Tibial nerve (tissue), 4 donors: ENCODE measurements around the gene SATB1. TPM values are rescaled to one million over a fixed set of nuclear protein-coding genes. Genes with fewer than 3 reads are reported as not detected.

ENCODE experiments used
- DNase-seq, 2 donors: peaks; one replicate each; pipeline ENCODE4 v3.0.0-alpha.2; 2019; ENCODE audit warnings: low spot score in 2 of 2
- H3K27ac ChIP-seq, 4 donors: fragments of 200-600 bp; sonication (generic) in 3 of 4; one replicate each; pipeline ENCODE4 v1.5.1; 2017 to 2019; ENCODE audit warnings: mild to moderate bottlenecking in 1 of 4
- H3K27me3 ChIP-seq, 2 donors: fragments of 200-600 bp; sonication (generic) in 1 of 2; one replicate each; pipeline versions ENCODE4 v1.5.1 to v1.6.0; 2017 to 2019
- H3K36me3 ChIP-seq, 3 donors: fragments of 200-600 bp; sonication (generic); one replicate each; pipeline ENCODE4 v1.5.1; 2018 to 2019
- H3K4me1 ChIP-seq, 4 donors: fragments of 200-600 bp; sonication (generic) in 3 of 4; one replicate each; pipeline ENCODE4 v1.5.1; 2017 to 2019
- H3K4me3 ChIP-seq, 4 donors: fragments of 200-600 bp; sonication (generic) in 3 of 4; one replicate each; pipeline ENCODE4 v1.5.1; 2017 to 2019; ENCODE audit warnings: mild to moderate bottlenecking in 1 of 4, moderate library complexity in 1 of 4
- H3K9me3 ChIP-seq, 4 donors: fragments of 200-600 bp; sonication (generic) in 3 of 4; one replicate each; pipeline ENCODE4 v1.5.1; 2017 to 2019
- CTCF ChIP-seq, 5 experiments: fragments of 200-600 bp in 3 of 5; fragments of 450-650 bp in 2 of 5; sonication (generic) in 3 of 5; IDR thresholded peaks; one replicate each; pipeline ENCODE4 v1.5.1; 2016 to 2019; ENCODE audit warnings: antibody characterized with exemption in 5 of 5, mild to moderate bottlenecking in 3 of 5, moderate library complexity in 2 of 5
- EP300 ChIP-seq, 2 donors: sonication (generic); formaldehyde crosslinking; IDR thresholded peaks; one replicate each; pipeline ENCODE4 v1.6.1; 2017; ENCODE audit warnings: antibody characterized with exemption in 2 of 2, mild to moderate bottlenecking in 1 of 2
- POLR2A ChIP-seq, 2 donors: fragments of 450-650 bp; IDR thresholded peaks; one replicate each; pipeline ENCODE4 v1.6.1; 2017; ENCODE audit warnings: antibody characterized with exemption in 2 of 2, mild to moderate bottlenecking in 2 of 2, moderate library complexity in 2 of 2
- WGBS, 2 donors: methylation state at CpG; one replicate each; pipeline ENCODE4 v1.1.5; 2018; 5-methylcytosine and 5-hydroxymethylcytosine counted together
- total RNA-seq, 4 donors: library from RNA; depleted of rRNA; stranded (reverse); fragments of >200 nt; gene quantifications; one replicate each; pipeline ENCODE4 v1.1.0, GENCODE V29; 2016

SATB1 gene
- total RNA-seq, 4 donors from 2014 or later = 28.5 to 48.5 (median 42.8) TPM

- DNase-seq = no peak
Observed at GRCh38 chr3:18351069-18351628, 74.0 kb downstream of the SATB1 start.

GRCh38 chr3:18349197-18349798, 75.8 kb downstream of the SATB1 start:
- WGBS, 2 donors = 74 to 86% methylated on average over 18 of the region's 18 CpGs

More at GRCh38 chr3:18351069-18351628, 74.0 kb downstream of the SATB1 start:
- no peaks in the 10 kb centered on the region for H3K27me3 ChIP-seq
- H3K4me3 ChIP-seq = no peak overlapping the region
- H3K27ac ChIP-seq = no peak overlapping the region
- 63 to 89% methylated on average over 5 of the region's 5 CpGs for WGBS, 2 donors
- TF ChIP-seq CTCF (IDR thresholded peaks at IDR 0.05) (no peak), POLR2A (IDR thresholded peaks at IDR 0.05) (no peak), EP300 (IDR thresholded peaks at IDR 0.05) (no peak)
- peaks cover 0 to 3% (median 0%) of the 10 kb centered on the region in 4 donors for H3K4me1 ChIP-seq
- H3K9me3 ChIP-seq = no peaks in the 10 kb centered on the region
- peaks cover 0 to 32% (median 0%) of the 10 kb centered on the region in 3 donors for H3K36me3 ChIP-seq

GRCh38 chr3:18346097-18346496, 79.0 kb downstream of the SATB1 start:
- TF ChIP-seq POLR2A (IDR thresholded peaks at IDR 0.05) (no peak), CTCF (IDR thresholded peaks at IDR 0.05) (no peak), EP300 (IDR thresholded peaks at IDR 0.05) (no peak)
- Histone ChIP-seq H3K27me3 (no peaks in the 10 kb centered on the region), H3K4me3 (no peak overlapping the region), H3K27ac (no peak overlapping the region), H3K9me3 (no peaks in the 10 kb centered on the region), H3K36me3 (peaks cover 0 to 22% (median 0%) of the 10 kb centered on the region in 3 donors), H3K4me1 (no peaks in the 10 kb centered on the region)
- 98% methylated on average over 4 of the region's 4 CpGs for WGBS, 2 donors
- no peak for DNase-seq

More at GRCh38 chr3:18349197-18349798, 75.8 kb downstream of the SATB1 start:
- Histone ChIP-seq H3K4me3 (no peak overlapping the region), H3K36me3 (peaks cover 0 to 32% (median 0%) of the 10 kb centered on the region in 3 donors), H3K9me3 (no peaks in the 10 kb centered on the region), H3K4me1 (no peaks in the 10 kb centered on the region), H3K27ac (no peak overlapping the region), H3K27me3 (no peaks in the 10 kb centered on the region)
- TF ChIP-seq POLR2A (IDR thresholded peaks at IDR 0.05) = no peak
- DNase-seq = no peak

GRCh38 chr3:18345015-18345367, 80.1 kb downstream of the SATB1 start:
- no peaks in the 10 kb centered on the region for H3K4me1 ChIP-seq
- H3K27ac ChIP-seq = no peak overlapping the region
- H3K9me3 ChIP-seq = no peaks in the 10 kb centered on the region
- no peak overlapping the region for H3K4me3 ChIP-seq
- no peak for DNase-seq
- WGBS, 2 donors = 70 to 71% methylated on average over 5 of the region's 5 CpGs
- H3K36me3 ChIP-seq = peaks cover 0 to 13% (median 0%) of the 10 kb centered on the region in 3 donors
- TF ChIP-seq POLR2A (IDR thresholded peaks at IDR 0.05) = no peak
- TF ChIP-seq EP300 (IDR thresholded peaks at IDR 0.05) = no peak
- TF ChIP-seq CTCF (IDR thresholded peaks at IDR 0.05) = no peak
- H3K27me3 ChIP-seq = no peaks in the 10 kb centered on the region

GRCh38 chr3:18344306-18345014, 80.7 kb downstream of the SATB1 start:
- Histone ChIP-seq H3K36me3 (peaks cover 0 to 8% (median 0%) of the 10 kb centered on the region in 3 donors), H3K4me1 (no peaks in the 10 kb centered on the region), H3K9me3 (no peaks in the 10 kb centered on the region), H3K4me3 (no peak overlapping the region), H3K27me3 (no peaks in the 10 kb centered on the region), H3K27ac (no peak overlapping the region)
- no peak for TF ChIP-seq CTCF (IDR thresholded peaks at IDR 0.05)
- no peak for TF ChIP-seq POLR2A (IDR thresholded peaks at IDR 0.05)
- DNase-seq = no peak
- 82 to 85% methylated on average over 4 of the region's 4 CpGs for WGBS, 2 donors
